Measurements from ENCODE around the gene SMARCAL1. TPM values are rescaled to one million over a fixed set of nuclear protein-coding genes. Genes with fewer than 3 reads are reported as not detected.

Gene SMARCAL1
- polyA plus RNA-seq, 2 donors = 5.4 to 6.7 TPM

- Histone ChIP-seq H3K4me3 (ENCODE audit: low read depth in 1 of 2, low read length in 2 of 2) (no peak overlapping the region), H3K9me3 (ENCODE audit: control insufficient read depth in 2 of 2, insufficient read depth in 1 of 2, low read depth in 1 of 2, low read length in 1 of 2) (no peaks in the 10 kb centered on the region), H3K27me3 (ENCODE audit: control insufficient read depth in 1 of 2, insufficient read depth in 2 of 2, low read length in 2 of 2) (no peaks in the 10 kb centered on the region), H3K36me3 (ENCODE audit: control insufficient read depth in 2 of 2, insufficient read depth in 2 of 2, low read length in 1 of 2) (peaks cover 4 to 14% of the 10 kb centered on the region in 2 donors), H3K4me1 (ENCODE audit: control insufficient read depth in 2 of 2, insufficient read depth in 2 of 2, low read length in 1 of 2) (no peaks in the 10 kb centered on the region), H3K27ac (ENCODE audit: low read depth in 2 of 2, low read length in 1 of 2) (no peak overlapping the region)
- WGBS, 2 donors = 91 to 92% methylated on average over 3 of the region's 3 CpGs
Observed at GRCh38 chr2:216480221-216480620, 67.9 kb downstream of the SMARCAL1 start.

DNA sequence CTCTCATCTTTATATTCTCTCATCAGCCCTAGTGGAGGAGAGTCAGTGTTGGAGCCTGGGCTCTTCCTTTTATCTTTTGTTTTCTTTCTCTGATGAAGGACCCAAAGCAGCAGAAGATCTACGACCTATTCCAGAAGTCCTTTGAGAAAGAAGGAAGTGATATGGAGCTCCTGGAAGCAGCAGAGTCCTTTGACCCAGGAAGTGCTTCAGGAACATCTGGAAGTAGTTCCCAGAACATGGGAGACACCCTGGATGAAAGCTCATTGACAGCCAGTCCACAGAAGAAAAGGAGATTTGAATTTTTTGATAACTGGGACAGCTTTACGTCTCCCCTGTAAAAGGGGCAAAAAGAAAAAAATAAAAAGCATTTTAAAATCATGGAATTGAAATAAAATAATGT, 70.4 kb downstream of the SMARCAL1 start:
- Histone ChIP-seq H3K27ac (ENCODE audit: low read depth in 2 of 2, low read length in 1 of 2) (no peak overlapping the region), H3K4me1 (ENCODE audit: control insufficient read depth in 2 of 2, insufficient read depth in 2 of 2, low read length in 1 of 2) (peaks cover 0 to 3% of the 10 kb centered on the region in 2 donors), H3K36me3 (ENCODE audit: control insufficient read depth in 2 of 2, insufficient read depth in 2 of 2, low read length in 1 of 2) (peaks cover 4 to 9% of the 10 kb centered on the region in 2 donors), H3K27me3 (ENCODE audit: control insufficient read depth in 1 of 2, insufficient read depth in 2 of 2, low read length in 2 of 2) (no peaks in the 10 kb centered on the region), H3K4me3 (ENCODE audit: low read depth in 1 of 2, low read length in 2 of 2) (no peak overlapping the region), H3K9me3 (ENCODE audit: control insufficient read depth in 2 of 2, insufficient read depth in 1 of 2, low read depth in 1 of 2, low read length in 1 of 2) (no peaks in the 10 kb centered on the region)
- 83 to 90% methylated on average over 2 of the region's 2 CpGs for WGBS, 2 donors

DNA sequence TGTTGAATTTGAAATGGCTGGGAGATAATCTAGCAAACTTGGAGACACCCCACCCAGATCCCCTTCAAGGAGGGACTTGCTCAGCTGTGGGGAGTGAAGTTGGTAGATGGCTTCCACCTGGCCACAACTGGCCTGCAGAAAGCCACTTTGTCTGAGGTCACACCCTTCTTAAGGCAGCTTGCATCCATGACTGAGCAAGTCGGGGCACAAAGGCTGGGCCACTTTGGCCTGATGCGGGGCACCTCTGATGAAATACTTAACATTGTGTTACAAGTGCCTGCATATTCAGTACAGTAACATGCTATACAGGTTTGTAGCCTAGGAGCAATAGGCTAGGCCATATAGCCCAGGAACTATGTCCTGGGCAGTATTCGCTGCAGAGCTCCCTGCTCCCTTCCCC, 73.0 kb downstream of the SMARCAL1 start:
- Histone ChIP-seq H3K27me3 (ENCODE audit: control insufficient read depth in 1 of 2, insufficient read depth in 2 of 2, low read length in 2 of 2) (no peaks in the 10 kb centered on the region), H3K4me3 (ENCODE audit: low read depth in 1 of 2, low read length in 2 of 2) (no peak overlapping the region), H3K9me3 (ENCODE audit: control insufficient read depth in 2 of 2, insufficient read depth in 1 of 2, low read depth in 1 of 2, low read length in 1 of 2) (no peaks in the 10 kb centered on the region), H3K4me1 (ENCODE audit: control insufficient read depth in 2 of 2, insufficient read depth in 2 of 2, low read length in 1 of 2) (peaks cover 0 to 3% of the 10 kb centered on the region in 2 donors), H3K36me3 (ENCODE audit: control insufficient read depth in 2 of 2, insufficient read depth in 2 of 2, low read length in 1 of 2) (peaks cover 2 to 4% of the 10 kb centered on the region in 2 donors), H3K27ac (ENCODE audit: low read depth in 2 of 2, low read length in 1 of 2) (peak overlapping the region in 1 of 2 donors; percentile 63)
- 75 to 84% methylated on average over 3 of the region's 3 CpGs for WGBS, 2 donors

- Histone ChIP-seq H3K4me1 (ENCODE audit: control insufficient read depth in 2 of 2, insufficient read depth in 2 of 2, low read length in 1 of 2) (peaks cover 0 to 3% of the 10 kb centered on the region in 2 donors), H3K27me3 (ENCODE audit: control insufficient read depth in 1 of 2, insufficient read depth in 2 of 2, low read length in 2 of 2) (no peaks in the 10 kb centered on the region), H3K27ac (ENCODE audit: low read depth in 2 of 2, low read length in 1 of 2) (peak overlapping the region in 1 of 2 donors; percentile 63), H3K9me3 (ENCODE audit: control insufficient read depth in 2 of 2, insufficient read depth in 1 of 2, low read depth in 1 of 2, low read length in 1 of 2) (no peaks in the 10 kb centered on the region), H3K36me3 (ENCODE audit: control insufficient read depth in 2 of 2, insufficient read depth in 2 of 2, low read length in 1 of 2) (peaks cover 2 to 4% of the 10 kb centered on the region in 2 donors), H3K4me3 (ENCODE audit: low read depth in 1 of 2, low read length in 2 of 2) (no peak overlapping the region)
- WGBS, 2 donors = 75 to 81% methylated on average over 5 of the region's 5 CpGs
Observed at GRCh38 chr2:216485745-216486144, 73.5 kb downstream of the SMARCAL1 start.

DNA sequence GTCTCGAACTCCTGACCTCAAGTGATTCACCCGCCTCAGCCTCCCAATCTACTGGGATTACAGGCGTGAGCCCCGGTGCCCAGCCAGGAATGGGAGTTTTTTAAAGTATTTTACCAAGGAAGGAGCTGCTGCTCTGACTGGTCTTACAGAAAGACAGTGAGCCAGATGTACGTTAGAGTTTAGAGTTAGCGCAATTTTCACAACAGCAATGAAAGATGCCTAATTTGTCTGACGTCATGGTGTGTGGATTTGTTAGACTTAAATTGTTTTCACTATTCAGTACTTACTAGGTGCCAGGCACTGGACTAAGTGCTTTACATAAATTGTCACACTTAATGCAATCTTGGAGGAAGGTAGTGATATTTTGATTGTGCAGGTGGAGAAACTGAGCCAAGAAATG, 74.0 kb downstream of the SMARCAL1 start:
- WGBS, 2 donors = 83 to 86% methylated on average over 7 of the region's 7 CpGs
- Histone ChIP-seq H3K36me3 (ENCODE audit: control insufficient read depth in 2 of 2, insufficient read depth in 2 of 2, low read length in 1 of 2) (peaks cover 2 to 4% of the 10 kb centered on the region in 2 donors), H3K27ac (ENCODE audit: low read depth in 2 of 2, low read length in 1 of 2) (no peak overlapping the region), H3K4me3 (ENCODE audit: low read depth in 1 of 2, low read length in 2 of 2) (no peak overlapping the region), H3K27me3 (ENCODE audit: control insufficient read depth in 1 of 2, insufficient read depth in 2 of 2, low read length in 2 of 2) (no peaks in the 10 kb centered on the region), H3K9me3 (ENCODE audit: control insufficient read depth in 2 of 2, insufficient read depth in 1 of 2, low read depth in 1 of 2, low read length in 1 of 2) (no peaks in the 10 kb centered on the region), H3K4me1 (ENCODE audit: control insufficient read depth in 2 of 2, insufficient read depth in 2 of 2, low read length in 1 of 2) (peaks cover 0 to 3% of the 10 kb centered on the region in 2 donors)

DNA sequence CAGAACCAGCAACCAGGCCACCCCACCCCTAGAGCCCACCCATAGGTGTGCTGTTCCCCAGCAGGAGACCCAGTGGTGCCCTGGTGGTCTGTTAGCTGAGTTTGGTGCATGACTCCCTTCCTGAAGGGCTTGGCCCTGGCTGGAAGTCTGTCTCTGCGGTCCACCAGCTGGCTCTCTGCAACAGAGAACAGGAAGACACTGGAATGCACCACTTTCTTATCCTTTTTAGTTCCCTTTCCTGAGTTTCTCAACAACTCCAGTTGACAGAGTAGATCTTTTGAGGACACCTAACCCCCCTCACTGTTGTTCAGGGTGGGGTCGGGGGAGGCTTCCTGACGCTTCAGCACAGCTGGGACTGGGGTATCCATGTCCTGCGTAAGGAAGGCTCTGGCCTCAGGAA, 74.4 kb downstream of the SMARCAL1 start:
- no peaks in the 10 kb centered on the region for H3K9me3 ChIP-seq (ENCODE audit: control insufficient read depth in 2 of 2, insufficient read depth in 1 of 2, low read depth in 1 of 2, low read length in 1 of 2)
- H3K27ac ChIP-seq (ENCODE audit: low read depth in 2 of 2, low read length in 1 of 2) = no peak overlapping the region
- H3K4me1 ChIP-seq (ENCODE audit: control insufficient read depth in 2 of 2, insufficient read depth in 2 of 2, low read length in 1 of 2) = peaks cover 0 to 3% of the 10 kb centered on the region in 2 donors
- WGBS, 2 donors = 67 to 71% methylated on average over 4 of the region's 4 CpGs
- H3K36me3 ChIP-seq (ENCODE audit: control insufficient read depth in 2 of 2, insufficient read depth in 2 of 2, low read length in 1 of 2) = peaks cover 2 to 4% of the 10 kb centered on the region in 2 donors
- H3K4me3 ChIP-seq (ENCODE audit: low read depth in 1 of 2, low read length in 2 of 2) = no peak overlapping the region
- no peaks in the 10 kb centered on the region for H3K27me3 ChIP-seq (ENCODE audit: control insufficient read depth in 1 of 2, insufficient read depth in 2 of 2, low read length in 2 of 2)

GRCh38 chr2:216490061-216490460, 77.8 kb downstream of the SMARCAL1 start:
- Histone ChIP-seq H3K9me3 (ENCODE audit: control insufficient read depth in 2 of 2, insufficient read depth in 1 of 2, low read depth in 1 of 2, low read length in 1 of 2) (no peaks in the 10 kb centered on the region), H3K4me3 (ENCODE audit: low read depth in 1 of 2, low read length in 2 of 2) (no peak overlapping the region), H3K36me3 (ENCODE audit: control insufficient read depth in 2 of 2, insufficient read depth in 2 of 2, low read length in 1 of 2) (no peaks in the 10 kb centered on the region), H3K4me1 (ENCODE audit: control insufficient read depth in 2 of 2, insufficient read depth in 2 of 2, low read length in 1 of 2) (peaks cover 0 to 3% of the 10 kb centered on the region in 2 donors), H3K27me3 (ENCODE audit: control insufficient read depth in 1 of 2, insufficient read depth in 2 of 2, low read length in 2 of 2) (no peaks in the 10 kb centered on the region), H3K27ac (ENCODE audit: low read depth in 2 of 2, low read length in 1 of 2) (peak overlapping the region; percentile 60 to 82)
- 72 to 85% methylated on average over 1 of the region's 1 CpG for WGBS, 2 donors

- Histone ChIP-seq H3K27ac (ENCODE audit: low read depth in 2 of 2, low read length in 1 of 2) (no peak overlapping the region), H3K9me3 (ENCODE audit: control insufficient read depth in 2 of 2, insufficient read depth in 1 of 2, low read depth in 1 of 2, low read length in 1 of 2) (no peaks in the 10 kb centered on the region), H3K4me1 (ENCODE audit: control insufficient read depth in 2 of 2, insufficient read depth in 2 of 2, low read length in 1 of 2) (no peaks in the 10 kb centered on the region), H3K36me3 (ENCODE audit: control insufficient read depth in 2 of 2, insufficient read depth in 2 of 2, low read length in 1 of 2) (no peaks in the 10 kb centered on the region), H3K4me3 (ENCODE audit: low read depth in 1 of 2, low read length in 2 of 2) (no peak overlapping the region), H3K27me3 (ENCODE audit: control insufficient read depth in 1 of 2, insufficient read depth in 2 of 2, low read length in 2 of 2) (no peaks in the 10 kb centered on the region)
- 78% methylated on average over 9 of the region's 9 CpGs for WGBS, 2 donors
Observed at GRCh38 chr2:216491793-216492596, 79.7 kb downstream of the SMARCAL1 start.

DNA sequence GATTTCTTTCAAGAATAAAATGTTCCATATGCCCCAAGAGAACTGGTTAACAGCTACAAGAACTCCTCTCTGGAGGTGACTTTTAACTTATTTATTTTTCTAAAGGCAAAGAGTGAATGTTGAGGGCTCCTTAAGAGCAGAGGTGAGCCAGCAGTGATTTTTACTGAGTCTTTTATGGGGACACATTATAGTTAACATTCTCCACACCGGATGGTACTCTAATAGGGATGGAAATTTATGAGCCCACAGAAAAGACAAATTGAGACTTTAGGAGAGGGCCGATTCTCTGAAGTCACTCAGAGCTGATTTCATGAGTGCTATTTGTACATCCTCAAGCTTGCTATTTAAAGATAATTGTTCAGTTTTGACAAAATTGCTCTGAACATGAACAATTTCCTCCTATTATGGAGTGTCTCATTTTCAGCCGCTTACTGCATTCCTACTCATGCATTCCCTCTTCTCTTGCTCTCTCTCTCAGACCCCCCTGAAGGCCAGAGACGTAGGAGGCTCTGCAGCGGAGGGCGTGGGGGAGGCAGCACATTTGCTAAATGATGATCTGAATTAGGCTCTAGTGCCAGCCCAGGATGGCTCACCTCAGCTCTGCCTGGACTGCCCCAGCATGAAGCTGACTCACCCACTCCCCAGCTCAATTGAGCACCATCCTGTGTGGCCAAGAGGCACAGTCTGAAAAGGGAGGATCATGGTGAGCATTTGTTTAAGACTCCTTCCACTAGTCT, 80.5 kb downstream of the SMARCAL1 start:
- Histone ChIP-seq H3K36me3 (ENCODE audit: control insufficient read depth in 2 of 2, insufficient read depth in 2 of 2, low read length in 1 of 2) (no peaks in the 10 kb centered on the region), H3K4me1 (ENCODE audit: control insufficient read depth in 2 of 2, insufficient read depth in 2 of 2, low read length in 1 of 2) (peaks cover 0 to 3% of the 10 kb centered on the region in 2 donors)
- 72 to 79% methylated on average over 6 of the region's 6 CpGs for WGBS, 2 donors

More for the DNA sequence above, 80.5 kb downstream of the SMARCAL1 start:
- H3K4me3 ChIP-seq (ENCODE audit: low read depth in 1 of 2, low read length in 2 of 2) = no peak overlapping the region
- H3K9me3 ChIP-seq (ENCODE audit: control insufficient read depth in 2 of 2, insufficient read depth in 1 of 2, low read depth in 1 of 2, low read length in 1 of 2) = no peaks in the 10 kb centered on the region
- H3K27ac ChIP-seq (ENCODE audit: low read depth in 2 of 2, low read length in 1 of 2) = no peak overlapping the region
- no peaks in the 10 kb centered on the region for H3K27me3 ChIP-seq (ENCODE audit: control insufficient read depth in 1 of 2, insufficient read depth in 2 of 2, low read length in 2 of 2)

All from esophagus (tissue), 2 donors.